Right lobe of liver (tissue), 6 donors: Measurements from ENCODE around the gene PGC. TPM values are rescaled to one million over a fixed set of nuclear protein-coding genes. Genes with fewer than 3 reads are reported as not detected.

ENCODE experiments used
- ATAC-seq, 4 donors: fragments of 200-7000 bp; cut with Tn5 transposase; one replicate each; pipeline ENCODE4 v1.9.1; 2020; ENCODE audit warnings: mild to moderate bottlenecking in 4 of 4, moderate library complexity in 4 of 4
- DNase-seq, 3 donors: peaks; one replicate each; pipeline ENCODE4 v3.0.0-alpha.2; 2020
- H3K27ac ChIP-seq, 3 donors: fragments of 200-600 bp; one replicate each; pipeline ENCODE4 v1.8.0; 2022
- H3K27me3 ChIP-seq, 2 donors: fragments of 200-600 bp; one replicate each; pipeline ENCODE4 v1.8.0; 2022
- H3K36me3 ChIP-seq, 4 donors: fragments of 200-600 bp; sonication (generic) in 1 of 4; one replicate each; pipeline versions ENCODE4 v1.5.1 to v1.8.0; 2017 to 2022; ENCODE audit warnings: control low read depth in 1 of 4
- H3K4me1 ChIP-seq, 4 donors: fragments of 200-600 bp; sonication (generic) in 1 of 4; one replicate each; pipeline versions ENCODE4 v1.5.1 to v1.8.0; 2017 to 2022; ENCODE audit warnings: control low read depth in 1 of 4
- H3K4me3 ChIP-seq, 3 donors: fragments of 200-600 bp; one replicate each; pipeline ENCODE4 v1.8.0; 2022
- H3K9me3 ChIP-seq, 4 donors: fragments of 200-600 bp; sonication (generic) in 1 of 4; one replicate each; pipeline versions ENCODE4 v1.5.1 to v1.8.0; 2017 to 2022; ENCODE audit warnings: control low read depth in 1 of 4
- CTCF ChIP-seq, 4 donors: fragments of 200-600 bp in 3 of 4; fragments of 450-650 bp in 1 of 4; IDR thresholded peaks; one replicate each; pipeline versions ENCODE4 v1.5.1 to v1.8.0; 2016 to 2022; ENCODE audit warnings: antibody characterized with exemption in 4 of 4, mild to moderate bottlenecking in 2 of 4
- POLR2A ChIP-seq: fragments of 450-650 bp; IDR thresholded peaks from one replicate; pipeline ENCODE4 v1.6.1; 2017; ENCODE audit warnings: antibody characterized with exemption, mild to moderate bottlenecking
- WGBS: methylation state at CpG from one replicate; pipeline ENCODE4 v1.1.6; 2018; ENCODE audit warnings: low coverage, low lambda C conversion rate; ENCODE audit not compliant: insufficient coverage; ENCODE audit errors: missing lambda C conversion rate; 5-methylcytosine and 5-hydroxymethylcytosine counted together
- intact Hi-C, 2 donors: fragments of 100-400 bp; cut with DNase I; formaldehyde crosslinking; loops; one replicate each; pipeline versions ENCODE4 v1.11.2 to v1.14.1; 2022
- total RNA-seq, 6 experiments: library from RNA; depleted of rRNA in 2 of 6; stranded (reverse); fragments of >200 nt in 2 of 6; fragmentation: NEBNext Ultra II Directional in 3 of 6; extraction: Animal tissue kit (Norgen Biotek cat#: 25700) in 3 of 6; gene quantifications; one replicate each; pipeline versions ENCODE4 v1.1.0 to v1.2.4, GENCODE V29; 2016 to 2023
- donor health status: DM: no; HTN: yes; CAD: no.
- donor health status: DM: no; HTN: no; CAD: no.
- donor health status: DM: no; HTN: no; CAD: no.
- donor health status: DM: no; HTN: yes; CAD: no.
- donor health status: DM: no; HTN: yes; CAD: no.

PGC gene
- total RNA-seq, 6 experiments from 2014 or later = 0.31 TPM; not detected in 5

- Histone ChIP-seq H3K9me3 (no peaks in the 10 kb centered on the region), H3K27me3 (no peaks in the 10 kb centered on the region), H3K27ac (no peak overlapping the region), H3K4me1 (no peaks in the 10 kb centered on the region), H3K4me3 (no peak overlapping the region), H3K36me3 (no peaks in the 10 kb centered on the region)
- DNase-seq = no peak
- no peak for TF ChIP-seq CTCF (IDR thresholded peaks at IDR 0.05)
- no peak for TF ChIP-seq POLR2A
- intact Hi-C loops = no loop called here
- ATAC-seq = no peak
- WGBS = no CpG with 5 or more reads among the region's 3 CpGs
Measured at GRCh38 chr6:41727705-41728072, 19.5 kb downstream of the PGC start.

GRCh38 chr6:41726876-41727275 is 20.3 kb downstream of the PGC start:
- intact Hi-C loops = no loop called here
- TF ChIP-seq POLR2A (no peak), CTCF (IDR thresholded peaks at IDR 0.05) (no peak)
- Histone ChIP-seq H3K4me3 (no peak overlapping the region), H3K9me3 (no peaks in the 10 kb centered on the region), H3K27me3 (no peaks in the 10 kb centered on the region), H3K36me3 (no peaks in the 10 kb centered on the region), H3K27ac (no peak overlapping the region), H3K4me1 (no peaks in the 10 kb centered on the region)
- ATAC-seq (no peak), DNase-seq (no peak)
- 88% methylated on average over 7 of the region's 7 CpGs for WGBS

GRCh38 chr6:41724586-41725501 is 22.4 kb downstream of the PGC start:
- no peak overlapping the region for H3K4me3 ChIP-seq
- H3K4me1 ChIP-seq = no peaks in the 10 kb centered on the region
- 57% methylated on average over 3 of the region's 13 CpGs for WGBS
- no peaks in the 10 kb centered on the region for H3K27me3 ChIP-seq
- no peak for DNase-seq
- H3K27ac ChIP-seq = no peak overlapping the region
- H3K9me3 ChIP-seq = no peaks in the 10 kb centered on the region
- intact Hi-C loops = no loop called here
- ATAC-seq = no peak
- H3K36me3 ChIP-seq = no peaks in the 10 kb centered on the region
- TF ChIP-seq CTCF (IDR thresholded peaks at IDR 0.05) = no peak
- TF ChIP-seq POLR2A = no peak

GRCh38 chr6:41724228-41724580 is 23.0 kb downstream of the PGC start:
- TF ChIP-seq CTCF (IDR thresholded peaks at IDR 0.05) = no peak
- Histone ChIP-seq H3K4me3 (no peak overlapping the region), H3K27me3 (no peaks in the 10 kb centered on the region), H3K36me3 (no peaks in the 10 kb centered on the region), H3K4me1 (no peaks in the 10 kb centered on the region), H3K9me3 (no peaks in the 10 kb centered on the region), H3K27ac (no peak overlapping the region)
- ATAC-seq (no peak), DNase-seq (no peak)
- intact Hi-C loops = no loop called here
- WGBS = 67% methylated on average over 5 of the region's 7 CpGs
